AG10803 (cell line): ENCODE data around the gene BAHCC1.

Source experiments
- DNase-seq: peaks from one replicate; pipeline ENCODE4 v3.0.0; 2010; ENCODE audit warnings: low read depth
- H3K4me3 ChIP-seq: 2 replicates; pipeline ENCODE4 v1.5.1; 2011; ENCODE audit warnings: mild to moderate bottlenecking, low read length, control low read depth
- CTCF ChIP-seq: conservative IDR thresholded peaks from 2 replicates; pipeline ENCODE4 v1.5.1; 2011; ENCODE audit warnings: mild to moderate bottlenecking, low read length, control low read depth, inconsistent platforms

Gene BAHCC1

GRCh38 chr17:81502471-81503017 lies 107.3 kb downstream of the BAHCC1 start:
- no peak for TF ChIP-seq CTCF
- no peak overlapping the region for H3K4me3 ChIP-seq
- no peak for DNase-seq

- no peak for DNase-seq
- H3K4me3 ChIP-seq = no peak overlapping the region
- TF ChIP-seq CTCF = no peak
Observed at GRCh38 chr17:81503619-81504018, 108.4 kb downstream of the BAHCC1 start.

GRCh38 chr17:81508639-81509206 lies 113.5 kb downstream of the BAHCC1 start:
- no peak for TF ChIP-seq CTCF
- peak; percentile 73 for DNase-seq
- H3K4me3 ChIP-seq = peak overlapping the region; percentile 95

- H3K4me3 ChIP-seq = peak overlapping the region; percentile 95
- no peak for TF ChIP-seq CTCF
- DNase-seq = no peak
Observed at GRCh38 chr17:81509207-81509971, 114.1 kb downstream of the BAHCC1 start.

- DNase-seq = no peak
- peak overlapping the region; percentile 95 for H3K4me3 ChIP-seq
- TF ChIP-seq CTCF = no peak
Observed at GRCh38 chr17:81509972-81510784, 114.9 kb downstream of the BAHCC1 start.

- H3K4me3 ChIP-seq = peak overlapping the region; percentile 95
- no peak for DNase-seq
- no peak for TF ChIP-seq CTCF
Observed at GRCh38 chr17:81510785-81511553, 115.7 kb downstream of the BAHCC1 start.
